NB4 (cell line): ENCODE results near the gene GYS1.

Experiments used
- MAX ChIP-seq: IDR thresholded peaks from 2 replicates; pipeline ENCODE4 v1.6.1; 2011; ENCODE audit warnings: low read depth, low read length
- MYC ChIP-seq: IDR thresholded peaks from 2 replicates; pipeline ENCODE4 v1.6.1; 2011; ENCODE audit warnings: low read depth, low read length
- POLR2A ChIP-seq: IDR thresholded peaks from 2 replicates; pipeline ENCODE4 v1.6.1; 2011; ENCODE audit warnings: mild to moderate bottlenecking; ENCODE audit not compliant: insufficient read length; ENCODE audit errors: extremely low read depth
- TF ChIP-seq, protein P1 (sequence below): IDR thresholded peaks from one replicate; pipeline ENCODE4 v1.5.1; 2012; ENCODE audit warnings: low read depth, low read length

DNA sequence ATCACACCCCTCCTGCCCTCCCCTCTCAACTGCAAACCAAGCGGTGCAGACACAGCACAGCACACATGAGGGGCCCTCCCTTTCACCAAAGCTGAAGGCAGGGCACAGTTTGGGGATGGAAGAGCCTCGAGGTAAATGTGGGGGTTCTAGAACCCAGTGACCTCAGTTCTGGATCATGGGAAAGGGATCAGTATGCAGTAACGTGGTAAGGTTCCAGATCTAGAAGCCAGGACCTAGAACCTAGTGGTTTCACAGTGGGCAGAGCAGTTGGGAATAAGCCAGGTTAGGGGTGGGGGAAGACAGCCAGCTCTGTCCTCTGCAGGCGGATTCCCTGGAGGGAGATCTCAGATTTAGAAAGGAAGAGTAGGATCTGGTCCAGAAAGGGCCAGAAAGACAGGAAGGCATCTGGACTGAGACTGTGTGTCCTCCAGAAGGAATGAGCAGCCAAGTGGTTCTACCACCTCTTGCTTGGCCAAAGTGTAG is 24.9 kb downstream of the GYS1 start:
- TF ChIP-seq MAX = no peak
- TF ChIP-seq, protein P1, sequence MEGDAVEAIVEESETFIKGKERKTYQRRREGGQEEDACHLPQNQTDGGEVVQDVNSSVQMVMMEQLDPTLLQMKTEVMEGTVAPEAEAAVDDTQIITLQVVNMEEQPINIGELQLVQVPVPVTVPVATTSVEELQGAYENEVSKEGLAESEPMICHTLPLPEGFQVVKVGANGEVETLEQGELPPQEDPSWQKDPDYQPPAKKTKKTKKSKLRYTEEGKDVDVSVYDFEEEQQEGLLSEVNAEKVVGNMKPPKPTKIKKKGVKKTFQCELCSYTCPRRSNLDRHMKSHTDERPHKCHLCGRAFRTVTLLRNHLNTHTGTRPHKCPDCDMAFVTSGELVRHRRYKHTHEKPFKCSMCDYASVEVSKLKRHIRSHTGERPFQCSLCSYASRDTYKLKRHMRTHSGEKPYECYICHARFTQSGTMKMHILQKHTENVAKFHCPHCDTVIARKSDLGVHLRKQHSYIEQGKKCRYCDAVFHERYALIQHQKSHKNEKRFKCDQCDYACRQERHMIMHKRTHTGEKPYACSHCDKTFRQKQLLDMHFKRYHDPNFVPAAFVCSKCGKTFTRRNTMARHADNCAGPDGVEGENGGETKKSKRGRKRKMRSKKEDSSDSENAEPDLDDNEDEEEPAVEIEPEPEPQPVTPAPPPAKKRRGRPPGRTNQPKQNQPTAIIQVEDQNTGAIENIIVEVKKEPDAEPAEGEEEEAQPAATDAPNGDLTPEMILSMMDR = no peak
- no peak for TF ChIP-seq POLR2A
- no peak for TF ChIP-seq MYC
